Renal cortical epithelial cell (primary cell): ENCODE measurements around the gene YAE1. TPM values are rescaled to one million over a fixed set of nuclear protein-coding genes. Genes with fewer than 3 reads are reported as not detected.
A peak's percentile ranks its signal among the peaks of the same experiment; 100 is the strongest.

ENCODE experiments used
- DNase-seq: peaks from one replicate; pipeline ENCODE4 v3.0.0-alpha.2; 2011; ENCODE audit warnings: low read depth
- total RNA-seq: library from RNA; depleted of rRNA; stranded (reverse); fragments of >200 nt; gene quantifications from 2 replicates; pipeline ENCODE4 v1.2.3, GENCODE V29; 2014

The YAE1 gene
- total RNA-seq, 1 donor from 2014 or later = 28.9 TPM

GRCh38 chr7:39554583-39555165 lies 11.5 kb upstream of the YAE1 start:
- DNase-seq = no peak

DNA sequence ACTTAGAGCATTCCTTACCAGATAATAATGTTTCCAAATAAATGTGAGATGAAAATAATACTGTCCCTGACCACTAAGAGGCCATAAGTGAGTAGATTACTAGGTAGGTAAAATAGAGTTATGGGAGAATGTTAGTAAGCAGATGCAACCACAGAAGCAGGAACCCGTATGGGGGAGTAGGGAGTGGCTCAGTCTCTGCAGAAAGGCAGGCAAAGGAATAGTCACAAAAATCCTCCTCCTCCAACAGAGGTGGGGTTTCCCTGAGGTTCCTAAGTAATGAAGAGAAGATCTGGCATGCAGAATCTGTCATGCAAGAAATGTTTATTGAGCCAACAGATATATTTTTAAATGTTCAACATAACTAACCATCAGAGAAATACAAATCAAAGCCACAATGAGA lies 9.0 kb upstream of the YAE1 start:
- DNase-seq = no peak

GRCh38 chr7:39557911-39558310 lies 8.3 kb upstream of the YAE1 start:
- DNase-seq = no peak

GRCh38 chr7:39560408-39560807 lies 5.8 kb upstream of the YAE1 start:
- DNase-seq = no peak

GRCh38 chr7:39560997-39561396 lies 5.2 kb upstream of the YAE1 start:
- no peak for DNase-seq

GRCh38 chr7:39565538-39565937 lies 666 bp upstream of the YAE1 start:
- DNase-seq = no peak

DNA sequence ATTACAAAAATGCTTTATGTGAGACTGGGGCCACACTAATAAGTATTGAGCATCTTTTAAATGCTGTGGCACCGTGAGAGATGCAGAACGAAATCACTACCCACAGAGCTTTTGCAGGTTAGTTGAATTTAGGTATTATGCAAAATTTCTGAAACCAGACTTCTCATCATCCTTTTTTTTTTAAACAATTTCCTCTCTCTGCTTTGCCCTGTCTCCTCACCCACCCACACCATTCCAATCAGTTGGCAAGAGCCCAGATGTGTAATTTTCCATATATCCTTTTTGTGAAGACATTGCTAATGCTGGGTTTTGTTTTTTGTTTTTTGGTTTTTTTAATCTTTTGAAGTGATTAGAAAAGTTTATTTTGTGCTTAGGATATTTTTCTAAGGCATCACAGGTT lies 1.1 kb downstream of the YAE1 start:
- DNase-seq = no peak

- no peak for DNase-seq
Observed at GRCh38 chr7:39574673-39575349, 8.6 kb downstream of the YAE1 start.

DNA sequence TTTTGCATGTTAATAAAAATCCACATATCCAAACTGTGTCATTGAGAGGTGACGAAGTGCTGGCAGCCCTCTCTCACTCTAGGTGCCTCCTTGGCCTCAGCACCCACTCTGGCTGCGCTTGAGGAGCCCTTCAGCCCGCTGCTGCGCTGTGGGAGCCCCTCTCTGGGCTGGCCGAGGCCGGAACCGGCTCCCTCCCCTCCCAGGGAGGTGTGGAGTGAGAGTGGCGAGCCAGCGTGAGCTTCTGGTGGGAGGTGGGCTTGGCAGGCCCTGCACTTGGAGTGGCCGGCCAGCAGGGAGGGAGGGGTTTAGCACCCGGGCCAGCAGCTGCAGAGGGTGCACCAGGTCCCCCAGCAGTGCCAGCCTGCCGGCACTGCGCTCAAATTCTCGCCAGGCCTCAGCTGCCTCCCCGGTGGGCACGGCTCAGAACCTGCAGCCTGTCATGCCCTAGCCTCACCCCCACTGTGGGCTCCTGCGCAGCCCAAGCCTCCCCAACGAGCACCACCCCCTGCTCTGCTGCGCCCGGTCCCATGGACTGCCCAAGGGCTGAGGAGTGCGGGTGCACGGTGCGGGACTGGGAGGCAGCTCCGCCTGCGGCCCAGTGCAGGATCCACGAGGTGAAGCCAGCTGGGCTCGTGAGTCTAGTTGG lies 11.1 kb downstream of the YAE1 start:
- no peak for DNase-seq

DNA sequence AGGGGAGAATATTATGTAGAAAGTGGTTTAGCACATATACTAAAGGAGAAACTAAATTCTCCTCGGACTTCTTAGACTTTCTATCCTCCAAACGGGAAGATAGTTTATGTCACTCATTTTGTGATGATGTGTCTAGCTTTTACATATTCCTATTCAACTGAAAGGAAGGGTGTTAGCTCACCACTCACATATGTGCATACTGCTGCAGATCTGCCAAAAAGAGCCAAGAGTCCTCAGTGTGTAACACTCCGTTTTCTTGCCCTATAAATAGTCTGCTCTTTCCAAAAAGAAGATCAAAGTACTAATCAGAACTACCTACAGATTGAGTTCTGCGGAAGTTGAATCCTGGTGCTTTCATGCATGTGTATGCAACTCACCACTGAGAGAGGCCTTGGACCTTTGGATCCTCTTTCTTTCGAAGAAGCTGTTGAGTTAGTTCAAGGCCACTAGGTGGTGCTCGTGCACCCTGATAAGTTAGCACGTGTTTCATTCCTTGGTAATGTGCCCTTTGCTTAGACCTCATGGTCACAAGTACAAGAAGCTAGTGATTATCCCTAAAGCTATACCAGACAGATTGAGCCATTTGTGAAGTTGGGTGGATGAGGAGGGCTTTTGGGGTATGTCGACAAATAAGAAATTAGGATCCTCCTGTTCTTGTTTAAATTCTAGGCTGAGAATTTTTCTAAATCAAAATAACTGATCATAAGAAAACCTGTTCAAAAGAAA lies 14.1 kb downstream of the YAE1 start:
- DNase-seq = peak; percentile 93

GRCh38 chr7:39582536-39582935 lies 16.3 kb downstream of the YAE1 start:
- DNase-seq = no peak

DNA sequence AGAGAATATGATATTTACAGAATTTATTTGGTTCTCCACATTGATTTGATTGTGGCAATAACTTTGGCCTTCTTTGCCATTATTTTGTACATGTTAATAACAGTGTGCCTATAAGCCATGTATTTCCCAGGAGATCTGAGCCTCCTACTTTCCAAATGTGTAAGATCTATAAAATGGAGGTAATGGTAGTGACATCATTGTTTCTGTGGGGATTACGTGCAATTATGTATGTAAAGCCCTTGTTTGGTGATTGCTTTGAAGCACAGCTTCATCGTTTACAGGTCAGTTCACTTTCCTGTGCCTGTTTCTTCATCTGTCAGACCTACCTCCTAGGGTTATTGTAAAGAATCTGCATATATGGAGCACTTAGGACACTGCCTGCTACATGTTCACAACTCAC lies 17.3 kb downstream of the YAE1 start:
- no peak for DNase-seq

- peak; percentile 18 for DNase-seq
Observed at GRCh38 chr7:39587393-39587792, 21.2 kb downstream of the YAE1 start.

DNA sequence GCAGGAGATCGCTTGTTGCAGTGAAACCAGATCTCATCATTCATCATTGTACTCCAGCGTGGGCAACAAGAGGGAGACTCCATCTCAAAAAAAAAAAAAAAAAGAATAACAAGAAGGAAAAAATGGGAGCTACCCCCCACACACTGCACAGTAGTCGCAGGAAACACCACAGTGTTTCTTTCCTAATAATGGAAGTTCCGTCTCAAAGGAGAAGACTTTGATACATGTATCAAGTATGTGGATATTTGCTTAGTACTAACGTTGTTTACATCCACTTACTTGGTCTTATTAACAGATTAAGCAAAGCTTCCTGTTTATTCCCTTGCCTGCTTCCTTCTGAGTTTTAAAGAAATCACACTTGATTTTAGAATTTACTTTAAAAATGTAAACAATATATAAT lies 22.2 kb downstream of the YAE1 start:
- DNase-seq = no peak

DNA sequence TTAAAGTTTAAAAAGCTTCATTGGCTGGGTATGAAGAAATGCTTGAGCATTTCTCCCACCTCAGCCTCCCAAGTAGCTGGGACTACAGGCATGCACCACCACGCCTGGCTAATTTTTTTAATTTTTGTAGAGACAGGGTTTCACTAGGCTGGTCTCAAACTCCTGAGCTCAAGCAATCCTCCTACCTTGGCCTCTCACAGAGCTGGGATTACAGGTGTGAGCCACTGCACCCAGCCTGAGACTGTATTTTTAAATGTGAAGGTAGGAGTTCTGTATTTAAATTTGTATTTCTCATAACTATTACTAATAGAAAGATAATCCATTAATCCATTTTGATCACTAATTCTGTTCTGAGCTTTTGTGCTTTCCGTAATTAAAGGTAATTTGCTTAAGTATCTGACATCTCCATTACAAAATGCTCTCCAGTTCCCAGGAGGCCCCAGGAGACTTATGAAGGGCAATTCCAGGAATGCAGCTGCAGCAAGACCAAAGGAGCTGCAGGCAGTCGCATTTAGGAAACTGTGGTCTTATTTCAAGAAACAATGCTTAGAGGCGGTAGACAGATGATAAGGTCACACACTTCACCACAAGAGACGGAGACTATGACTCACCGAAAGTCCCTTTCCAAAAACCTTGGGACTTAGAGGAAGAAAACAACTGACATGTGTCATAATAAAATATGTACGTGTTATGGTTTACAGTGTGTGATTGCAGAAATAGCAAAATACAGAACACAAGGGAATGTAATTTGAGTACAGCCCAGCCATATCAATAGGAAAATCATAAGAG lies 23.3 kb downstream of the YAE1 start:
- peak; percentile 95 for DNase-seq

DNA sequence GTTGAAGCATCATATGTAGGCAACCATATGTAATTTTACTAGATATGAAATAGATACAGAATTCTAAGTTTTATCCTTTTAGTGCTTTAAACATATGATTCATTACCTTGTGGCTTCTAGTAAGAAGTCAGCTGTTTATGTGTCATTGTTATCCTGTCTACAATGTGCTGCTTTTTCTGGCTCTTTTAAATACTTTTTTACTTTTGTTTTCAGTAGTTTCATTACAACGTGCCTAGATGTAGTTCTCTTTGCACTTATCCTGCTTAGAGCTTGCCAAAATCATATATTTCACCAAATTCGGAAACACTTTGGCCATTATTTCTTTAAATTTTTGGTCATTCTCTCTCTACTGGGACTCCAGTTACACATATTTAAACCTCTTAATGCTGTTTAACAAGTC lies 26.4 kb downstream of the YAE1 start:
- DNase-seq = peak; percentile 90

- DNase-seq = peak; percentile 45
Observed at GRCh38 chr7:39594988-39595620, 28.9 kb downstream of the YAE1 start.

- no peak for DNase-seq
Observed at GRCh38 chr7:39602351-39602750, 36.1 kb downstream of the YAE1 start.

DNA sequence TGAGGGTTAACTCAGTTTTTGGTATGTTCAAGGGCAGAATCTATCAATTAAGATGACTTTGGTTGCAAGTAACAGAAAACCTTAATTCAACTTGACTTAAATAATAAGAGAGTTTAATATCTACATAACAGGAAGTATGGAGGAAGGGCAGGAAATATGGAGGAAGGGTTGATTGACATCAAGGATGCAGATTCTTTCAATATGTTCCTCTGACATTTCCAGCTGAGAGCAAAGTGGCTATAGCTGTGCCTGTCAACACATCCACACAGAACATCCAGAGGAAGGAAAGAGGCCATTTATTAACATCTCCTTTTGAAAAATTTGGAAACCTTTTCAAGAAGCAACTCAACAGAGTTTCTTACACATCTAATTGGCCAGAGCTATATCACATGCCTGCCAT lies 37.7 kb downstream of the YAE1 start:
- DNase-seq = no peak

DNA sequence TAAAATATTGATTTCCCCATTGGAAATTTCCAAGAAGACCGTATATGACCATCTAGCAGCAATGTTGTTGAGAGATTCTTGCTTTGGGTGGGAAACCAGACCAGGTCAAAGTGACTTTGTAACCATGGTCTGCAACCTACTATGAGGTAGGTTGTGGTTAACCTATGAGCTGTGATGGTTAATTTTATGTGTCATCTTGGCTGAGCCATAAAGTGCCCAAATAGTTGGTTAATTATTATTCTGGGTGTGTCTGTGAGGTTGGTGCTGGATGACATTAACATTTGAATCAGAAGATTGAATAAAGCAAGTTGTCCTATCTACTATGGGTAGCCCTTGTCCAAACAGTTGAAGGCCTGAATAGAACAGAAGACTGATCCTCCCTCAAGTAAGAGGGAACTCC lies 38.9 kb downstream of the YAE1 start:
- peak; percentile 86 for DNase-seq

DNA sequence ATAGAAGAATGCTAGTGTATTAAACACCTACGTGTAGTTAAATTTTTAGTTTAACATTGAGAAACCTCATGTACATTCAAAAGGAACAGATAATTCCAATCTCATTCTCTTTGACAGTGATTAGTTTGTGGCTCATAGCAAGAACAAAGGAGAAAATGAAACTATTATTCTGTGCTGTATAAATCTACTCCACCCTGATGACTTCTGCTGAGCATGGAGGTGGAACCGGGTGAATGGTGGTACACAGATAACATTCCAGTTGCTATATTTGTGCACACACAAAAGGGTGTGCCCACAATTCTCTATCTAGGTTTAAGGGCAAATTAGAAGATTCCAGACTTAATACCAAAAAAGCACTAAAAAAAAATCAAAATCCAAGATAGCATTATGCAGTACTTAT lies 40.1 kb downstream of the YAE1 start:
- DNase-seq = no peak

DNA sequence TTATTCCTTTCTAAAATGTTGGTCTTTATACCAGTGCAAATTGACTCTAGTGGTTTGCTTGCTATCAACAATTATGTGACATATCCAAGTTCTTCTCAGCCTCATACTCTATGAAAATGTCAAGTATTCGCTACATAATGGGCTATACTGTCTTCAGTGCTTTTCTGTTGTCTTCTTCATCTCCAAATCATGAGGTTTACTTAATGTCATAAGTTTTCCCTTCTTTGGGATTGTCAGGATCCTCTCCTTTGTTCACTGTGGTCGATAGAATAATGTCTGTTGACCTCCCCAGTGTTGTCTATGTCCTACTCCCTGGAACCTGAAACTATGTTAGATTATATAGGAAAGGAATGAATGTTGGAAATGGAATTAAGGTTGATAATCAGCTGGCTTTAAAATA lies 40.7 kb downstream of the YAE1 start:
- no peak for DNase-seq
